Measurements from ENCODE around the gene B3GALT5.

The B3GALT5 gene

GRCh38 chr21:39612233-39613040 lies at the start of gene B3GALT5:
TSS of gene B3GALT5 (plus strand) at chr21:39612940. CDS start at chr21:39660560, 47,620 bp downstream.
- Histone ChIP-seq H3K9me3 (ENCODE audit: control insufficient read depth in 1 of 2, low read length in 2 of 2) (no peaks in the 10 kb centered on the region), H3K4me1 (ENCODE audit: control insufficient read depth in 1 of 2, insufficient read depth in 2 of 2, low read length in 2 of 2) (peaks cover 12 to 13% of the 10 kb centered on the region in 2 donors), H3K27me3 (ENCODE audit: control insufficient read depth in 1 of 2, insufficient read depth in 2 of 2, low read length in 2 of 2) (peaks cover 3 to 15% of the 10 kb centered on the region in 2 donors), H3K27ac (ENCODE audit: low read depth, low read length) (no peak within 1 kb of the TSS), H3K4me3 (ENCODE audit: low read depth in 1 of 2, low read length in 2 of 2) (peak within 1 kb of the TSS; percentile 48 to 59), H3K9ac (ENCODE audit: low read depth in 1 of 2, low read length in 2 of 2) (no peak within 1 kb of the TSS), H3K36me3 (ENCODE audit: control insufficient read depth in 1 of 2, insufficient read depth in 2 of 2, low read length in 2 of 2) (no peaks in the 10 kb centered on the region)

GRCh38 chr21:39564200-39564599 lies 48.5 kb upstream of the B3GALT5 start:
- H3K27ac ChIP-seq (ENCODE audit: low read depth, low read length) = no peak overlapping the region
- no peak overlapping the region for H3K9ac ChIP-seq (ENCODE audit: low read depth in 1 of 2, low read length in 2 of 2)
- no peak overlapping the region for H3K4me3 ChIP-seq (ENCODE audit: low read depth in 1 of 2, low read length in 2 of 2)
- no peaks in the 10 kb centered on the region for H3K27me3 ChIP-seq (ENCODE audit: control insufficient read depth in 1 of 2, insufficient read depth in 2 of 2, low read length in 2 of 2)
- no peaks in the 10 kb centered on the region for H3K9me3 ChIP-seq (ENCODE audit: control insufficient read depth in 1 of 2, low read length in 2 of 2)
- no peaks in the 10 kb centered on the region for H3K36me3 ChIP-seq (ENCODE audit: control insufficient read depth in 1 of 2, insufficient read depth in 2 of 2, low read length in 2 of 2)
- peaks cover 12 to 23% of the 10 kb centered on the region in 2 donors for H3K4me1 ChIP-seq (ENCODE audit: control insufficient read depth in 1 of 2, insufficient read depth in 2 of 2, low read length in 2 of 2)

- Histone ChIP-seq H3K27ac (ENCODE audit: low read depth, low read length) (no peak overlapping the region), H3K27me3 (ENCODE audit: control insufficient read depth in 1 of 2, insufficient read depth in 2 of 2, low read length in 2 of 2) (no peaks in the 10 kb centered on the region), H3K4me3 (ENCODE audit: low read depth in 1 of 2, low read length in 2 of 2) (no peak overlapping the region), H3K9me3 (ENCODE audit: control insufficient read depth in 1 of 2, low read length in 2 of 2) (no peaks in the 10 kb centered on the region), H3K36me3 (ENCODE audit: control insufficient read depth in 1 of 2, insufficient read depth in 2 of 2, low read length in 2 of 2) (no peaks in the 10 kb centered on the region), H3K4me1 (ENCODE audit: control insufficient read depth in 1 of 2, insufficient read depth in 2 of 2, low read length in 2 of 2) (peaks cover 0 to 12% of the 10 kb centered on the region in 2 donors), H3K9ac (ENCODE audit: low read depth in 1 of 2, low read length in 2 of 2) (no peak overlapping the region)
These were observed 45.4 kb upstream of the B3GALT5 start for GRCh38 chr21:39567180-39567972.

DNA sequence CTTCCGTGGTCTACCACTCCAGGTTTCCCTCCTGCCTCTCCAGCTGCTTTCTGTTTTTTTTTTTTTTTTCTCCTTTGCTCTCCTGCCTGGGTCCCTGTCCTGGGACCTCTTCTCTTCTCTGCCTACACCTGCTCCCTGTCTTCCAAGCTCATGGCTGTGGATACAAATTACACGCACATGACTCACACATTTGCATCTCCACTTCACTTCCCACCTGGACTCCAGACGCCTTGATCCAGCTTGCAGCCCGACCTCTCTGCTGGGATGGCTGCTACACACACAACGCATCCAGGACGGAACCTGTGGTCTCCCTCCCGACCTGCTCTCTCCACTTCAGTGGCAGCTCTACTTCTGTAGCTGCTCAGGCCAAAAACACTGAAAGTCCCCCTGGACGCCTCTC lies 44.4 kb upstream of the B3GALT5 start:
- peaks cover 0 to 5% of the 10 kb centered on the region in 2 donors for H3K4me1 ChIP-seq (ENCODE audit: control insufficient read depth in 1 of 2, insufficient read depth in 2 of 2, low read length in 2 of 2)
- H3K4me3 ChIP-seq (ENCODE audit: low read depth in 1 of 2, low read length in 2 of 2) = no peak overlapping the region
- no peaks in the 10 kb centered on the region for H3K9me3 ChIP-seq (ENCODE audit: control insufficient read depth in 1 of 2, low read length in 2 of 2)
- peaks cover 0 to 6% of the 10 kb centered on the region in 2 donors for H3K27me3 ChIP-seq (ENCODE audit: control insufficient read depth in 1 of 2, insufficient read depth in 2 of 2, low read length in 2 of 2)
- H3K27ac ChIP-seq (ENCODE audit: low read depth, low read length) = no peak overlapping the region
- H3K36me3 ChIP-seq (ENCODE audit: control insufficient read depth in 1 of 2, insufficient read depth in 2 of 2, low read length in 2 of 2) = no peaks in the 10 kb centered on the region
- H3K9ac ChIP-seq (ENCODE audit: low read depth in 1 of 2, low read length in 2 of 2) = no peak overlapping the region

GRCh38 chr21:39575775-39576174 lies 37.0 kb upstream of the B3GALT5 start:
- H3K27me3 ChIP-seq (ENCODE audit: control insufficient read depth in 1 of 2, insufficient read depth in 2 of 2, low read length in 2 of 2) = peaks cover 0 to 6% of the 10 kb centered on the region in 2 donors
- H3K4me3 ChIP-seq (ENCODE audit: low read depth in 1 of 2, low read length in 2 of 2) = no peak overlapping the region
- H3K4me1 ChIP-seq (ENCODE audit: control insufficient read depth in 1 of 2, insufficient read depth in 2 of 2, low read length in 2 of 2) = peaks cover under 1% of the 10 kb centered on the region in 2 donors
- no peaks in the 10 kb centered on the region for H3K9me3 ChIP-seq (ENCODE audit: control insufficient read depth in 1 of 2, low read length in 2 of 2)
- no peaks in the 10 kb centered on the region for H3K36me3 ChIP-seq (ENCODE audit: control insufficient read depth in 1 of 2, insufficient read depth in 2 of 2, low read length in 2 of 2)
- H3K9ac ChIP-seq (ENCODE audit: low read depth in 1 of 2, low read length in 2 of 2) = no peak overlapping the region
- no peak overlapping the region for H3K27ac ChIP-seq (ENCODE audit: low read depth, low read length)

DNA sequence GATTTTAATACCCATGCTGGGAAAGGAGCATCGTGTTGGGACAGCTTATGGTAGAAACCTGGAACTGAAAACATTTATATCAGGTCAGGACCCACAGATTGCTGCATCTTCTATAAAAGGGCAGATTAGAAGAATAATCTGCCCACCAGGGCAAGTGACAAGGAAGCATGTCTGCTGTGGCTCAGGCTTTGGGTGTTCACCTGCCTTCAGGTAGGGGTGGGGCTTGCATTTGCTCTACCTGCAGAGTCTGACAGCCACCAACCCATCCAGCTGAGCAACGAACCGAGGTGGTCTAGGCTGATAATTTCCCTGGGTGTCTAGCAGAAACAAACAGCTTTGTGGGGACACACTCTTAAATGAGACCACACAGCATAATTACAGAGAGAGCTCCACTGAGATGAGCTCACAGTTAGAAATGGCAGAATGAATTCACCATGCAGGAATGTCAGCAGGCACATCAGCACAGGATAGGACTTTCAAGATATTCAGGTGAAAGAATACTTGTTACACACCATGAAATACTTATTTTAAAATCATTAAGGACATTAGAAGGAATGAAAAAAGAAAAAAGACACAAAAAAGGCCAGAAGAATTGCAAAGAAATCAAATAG lies 36.1 kb upstream of the B3GALT5 start:
- no peaks in the 10 kb centered on the region for H3K9me3 ChIP-seq (ENCODE audit: control insufficient read depth in 1 of 2, low read length in 2 of 2)
- H3K27me3 ChIP-seq (ENCODE audit: control insufficient read depth in 1 of 2, insufficient read depth in 2 of 2, low read length in 2 of 2) = peaks cover 0 to 6% of the 10 kb centered on the region in 2 donors
- H3K27ac ChIP-seq (ENCODE audit: low read depth, low read length) = no peak overlapping the region
- H3K9ac ChIP-seq (ENCODE audit: low read depth in 1 of 2, low read length in 2 of 2) = no peak overlapping the region
- H3K4me1 ChIP-seq (ENCODE audit: control insufficient read depth in 1 of 2, insufficient read depth in 2 of 2, low read length in 2 of 2) = peaks cover 5 to 6% of the 10 kb centered on the region in 2 donors
- H3K36me3 ChIP-seq (ENCODE audit: control insufficient read depth in 1 of 2, insufficient read depth in 2 of 2, low read length in 2 of 2) = no peaks in the 10 kb centered on the region
- no peak overlapping the region for H3K4me3 ChIP-seq (ENCODE audit: low read depth in 1 of 2, low read length in 2 of 2)

GRCh38 chr21:39579734-39580332 lies 32.9 kb upstream of the B3GALT5 start:
- Histone ChIP-seq H3K9me3 (ENCODE audit: control insufficient read depth in 1 of 2, low read length in 2 of 2) (no peaks in the 10 kb centered on the region), H3K4me1 (ENCODE audit: control insufficient read depth in 1 of 2, insufficient read depth in 2 of 2, low read length in 2 of 2) (peaks cover 5 to 6% of the 10 kb centered on the region in 2 donors), H3K9ac (ENCODE audit: low read depth in 1 of 2, low read length in 2 of 2) (no peak overlapping the region), H3K4me3 (ENCODE audit: low read depth in 1 of 2, low read length in 2 of 2) (no peak overlapping the region), H3K36me3 (ENCODE audit: control insufficient read depth in 1 of 2, insufficient read depth in 2 of 2, low read length in 2 of 2) (no peaks in the 10 kb centered on the region), H3K27ac (ENCODE audit: low read depth, low read length) (no peak overlapping the region), H3K27me3 (ENCODE audit: control insufficient read depth in 1 of 2, insufficient read depth in 2 of 2, low read length in 2 of 2) (no peaks in the 10 kb centered on the region)

DNA sequence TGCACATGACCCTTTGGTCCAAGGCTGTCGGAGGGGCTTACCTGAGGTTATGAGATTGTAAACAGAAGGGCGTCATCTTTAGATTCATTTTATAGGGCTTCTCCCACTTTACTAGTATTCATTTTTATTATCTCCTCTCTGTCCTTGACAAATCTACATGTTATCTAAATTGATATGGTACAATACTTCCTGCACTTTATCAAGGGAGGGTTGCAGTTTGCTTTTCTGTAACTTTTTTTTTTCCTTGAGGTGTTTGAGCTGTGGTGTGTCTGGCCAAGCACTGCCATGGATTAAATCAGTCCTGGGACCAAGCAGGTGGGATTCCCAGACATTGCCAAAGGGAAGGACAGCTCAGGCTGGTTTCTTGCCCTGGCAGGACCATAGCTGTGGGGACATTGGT lies 32.0 kb upstream of the B3GALT5 start:
- Histone ChIP-seq H3K36me3 (ENCODE audit: control insufficient read depth in 1 of 2, insufficient read depth in 2 of 2, low read length in 2 of 2) (no peaks in the 10 kb centered on the region), H3K9ac (ENCODE audit: low read depth in 1 of 2, low read length in 2 of 2) (no peak overlapping the region), H3K4me1 (ENCODE audit: control insufficient read depth in 1 of 2, insufficient read depth in 2 of 2, low read length in 2 of 2) (peaks cover 5 to 6% of the 10 kb centered on the region in 2 donors), H3K9me3 (ENCODE audit: control insufficient read depth in 1 of 2, low read length in 2 of 2) (no peaks in the 10 kb centered on the region), H3K4me3 (ENCODE audit: low read depth in 1 of 2, low read length in 2 of 2) (no peak overlapping the region), H3K27ac (ENCODE audit: low read depth, low read length) (no peak overlapping the region), H3K27me3 (ENCODE audit: control insufficient read depth in 1 of 2, insufficient read depth in 2 of 2, low read length in 2 of 2) (no peaks in the 10 kb centered on the region)

DNA sequence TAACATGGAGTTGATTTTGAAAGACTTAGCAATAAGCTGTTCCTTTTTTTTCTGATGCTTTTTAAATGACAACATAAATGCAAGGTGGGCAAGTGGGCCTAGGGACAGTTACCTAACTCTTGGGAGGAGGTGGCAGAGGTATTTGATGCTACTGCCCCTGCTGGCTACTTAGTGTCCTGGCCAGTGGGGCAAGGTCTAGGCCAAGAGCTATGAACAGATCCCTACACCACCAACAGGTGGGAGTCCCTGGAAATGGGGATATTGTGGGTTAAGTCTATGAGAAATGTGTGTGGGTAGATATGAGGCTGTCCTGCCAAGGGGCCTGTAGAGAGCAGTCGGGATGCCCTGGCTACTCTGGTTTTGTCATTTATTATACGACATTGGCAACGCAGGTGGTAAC lies 31.3 kb upstream of the B3GALT5 start:
- no peaks in the 10 kb centered on the region for H3K36me3 ChIP-seq (ENCODE audit: control insufficient read depth in 1 of 2, insufficient read depth in 2 of 2, low read length in 2 of 2)
- no peaks in the 10 kb centered on the region for H3K9me3 ChIP-seq (ENCODE audit: control insufficient read depth in 1 of 2, low read length in 2 of 2)
- no peak overlapping the region for H3K9ac ChIP-seq (ENCODE audit: low read depth in 1 of 2, low read length in 2 of 2)
- H3K4me3 ChIP-seq (ENCODE audit: low read depth in 1 of 2, low read length in 2 of 2) = no peak overlapping the region
- H3K27ac ChIP-seq (ENCODE audit: low read depth, low read length) = no peak overlapping the region
- peaks cover 5 to 6% of the 10 kb centered on the region in 2 donors for H3K4me1 ChIP-seq (ENCODE audit: control insufficient read depth in 1 of 2, insufficient read depth in 2 of 2, low read length in 2 of 2)
- no peaks in the 10 kb centered on the region for H3K27me3 ChIP-seq (ENCODE audit: control insufficient read depth in 1 of 2, insufficient read depth in 2 of 2, low read length in 2 of 2)
